H7 (cell line): ENCODE results near the gene PHYKPL. TPM values are rescaled to one million over a fixed set of nuclear protein-coding genes. Genes with fewer than 3 reads are reported as not detected.

Source experiments
- DNase-seq: peaks from one replicate; pipeline ENCODE4 v3.0.0; 2012
- H3K27me3 ChIP-seq: 2 replicates; pipeline ENCODE4 v1.6.0; 2011; ENCODE audit warnings: mild to moderate bottlenecking, low read length; ENCODE audit not compliant: control insufficient read depth, insufficient read depth
- H3K36me3 ChIP-seq: replicated peaks from 2 replicates; pipeline ENCODE4 v1.5.1; 2011; ENCODE audit warnings: low read length; ENCODE audit not compliant: control insufficient read depth, insufficient read depth
- H3K4me3 ChIP-seq: 2 replicates; pipeline ENCODE4 v1.5.1; 2011; ENCODE audit warnings: low read depth, mild to moderate bottlenecking, control low read depth, low read length, moderate library complexity; ENCODE audit not compliant: insufficient read depth
- total RNA-seq: library from RNA; depleted of rRNA; stranded (reverse); fragments of >200 nt; shearing (Covaris generic); gene quantifications from 2 replicates; pipeline ENCODE4 v1.2.3, GENCODE V29; 2014; rRNA removed

PHYKPL gene
- total RNA-seq, 1 experiment from 2014 or later = 11.3 TPM

GRCh38 chr5:178163772-178164735, 68.5 kb downstream of the PHYKPL start:
- peak; percentile 96 for DNase-seq
- peaks cover 5% of the 10 kb centered on the region; the same call in 1 of the 2 replicates for H3K27me3 ChIP-seq
- H3K4me3 ChIP-seq = peak overlapping the region; percentile 30
- no peaks in the 10 kb centered on the region for H3K36me3 ChIP-seq

- Histone ChIP-seq H3K36me3 (no peaks in the 10 kb centered on the region), H3K27me3 (peaks cover 5% of the 10 kb centered on the region; the same call in 1 of the 2 replicates), H3K4me3 (no peak overlapping the region)
- no peak for DNase-seq
Observed at GRCh38 chr5:178162481-178162880, 70.1 kb downstream of the PHYKPL start.

GRCh38 chr5:178160176-178160575, 72.4 kb downstream of the PHYKPL start:
- H3K4me3 ChIP-seq = no peak overlapping the region
- H3K27me3 ChIP-seq = peaks cover 5% of the 10 kb centered on the region; the same call in 1 of the 2 replicates
- no peak for DNase-seq
- no peaks in the 10 kb centered on the region for H3K36me3 ChIP-seq

Other genes with a start within 250 kb of the PHYKPL start
- gene PROP1, start 236.6 kb downstream of the PHYKPL start, total RNA-seq = not detected in 2 replicates
- 32.0 and 36.5 TPM in 2 replicates for gene N4BP3, start 119.3 kb downstream of the PHYKPL start, total RNA-seq
- 38.2 and 51.3 TPM in 2 replicates for gene RMND5B, start 101.8 kb downstream of the PHYKPL start, total RNA-seq
- 254 and 275 TPM in 2 replicates for gene NHP2, start 78.9 kb downstream of the PHYKPL start, total RNA-seq
- gene GMCL2, start 45.4 kb downstream of the PHYKPL start, total RNA-seq = not detected in 2 replicates
- 134 and 138 TPM in 2 replicates for gene HNRNPAB, start 28.3 kb downstream of the PHYKPL start, total RNA-seq